Ovary (tissue), 9 donors: ENCODE results near the gene SLC6A6. TPM values are rescaled to one million over a fixed set of nuclear protein-coding genes. Genes with fewer than 3 reads are reported as not detected.

Source experiments
- DNase-seq, 5 donors: peaks; one replicate each; pipeline ENCODE4 v3.0.0-alpha.2; 2019 to 2020
- H3K27ac ChIP-seq, 2 donors: fragments of 200-600 bp; one replicate each; pipeline versions ENCODE4 v1.5.1 to v1.8.0; 2019 to 2022
- H3K27me3 ChIP-seq: fragments of 200-600 bp; one replicate; pipeline ENCODE4 v1.8.0; 2022
- H3K36me3 ChIP-seq: fragments of 200-600 bp; sonication (generic); one replicate; pipeline ENCODE4 v1.5.1; 2019
- H3K4me1 ChIP-seq: one replicate; pipeline ENCODE4 v1.8.1; 2013; ENCODE audit warnings: mild to moderate bottlenecking, moderate library complexity; ENCODE audit not compliant: insufficient read depth
- H3K4me3 ChIP-seq: fragments of 200-600 bp; sonication (generic); one replicate; pipeline ENCODE4 v1.5.1; 2017
- H3K9me3 ChIP-seq, 2 donors: fragments of 200-600 bp in 1 of 2; sonication (generic) in 1 of 2; one replicate each; pipeline versions ENCODE4 v1.5.1 to v1.8.1; 2013 to 2019; ENCODE audit warnings: mild to moderate bottlenecking in 1 of 2, moderate library complexity in 1 of 2
- CTCF ChIP-seq, 3 donors: fragments of 450-650 bp in 2 of 3; fragments of 200-600 bp in 1 of 3; IDR thresholded peaks; one replicate each; pipeline versions ENCODE4 v1.5.1 to v1.8.0; 2016 to 2022; ENCODE audit warnings: antibody characterized with exemption in 3 of 3, mild to moderate bottlenecking in 1 of 3
- EP300 ChIP-seq: sonication (generic); formaldehyde crosslinking; IDR thresholded peaks from one replicate; pipeline ENCODE4 v1.6.1; 2017; ENCODE audit warnings: antibody characterized with exemption
- POLR2A ChIP-seq: fragments of 450-650 bp; IDR thresholded peaks from one replicate; pipeline ENCODE4 v1.6.1; 2017; ENCODE audit warnings: antibody characterized with exemption, mild to moderate bottlenecking, moderate library complexity
- WGBS, 3 donors: extraction: QIAGEN DNeasy Blood & Tissue Kit in 1 of 3; methylation state at CpG; one replicate each; pipeline versions ENCODE4 v1.1.5 to v1.1.7; 2013 to 2017; 5-methylcytosine and 5-hydroxymethylcytosine counted together
- intact Hi-C, 4 donors: fragments of 100-400 bp; cut with DNase I; formaldehyde crosslinking; loops; one replicate each; pipeline versions ENCODE4 v1.11.0 to v1.15.1; 2022 to 2023
- polyA plus RNA-seq, 2 donors: library from polyadenylated mRNA; stranded (reverse); fragments of 200-250 nt in 1 of 2; fragments of 350-450 nt in 1 of 2; fragmentation: Illumina TruSeq in 1 of 2; extraction: RNeasy Lipid Tissue Mini Kit (QIAGEN cat#74804) in 1 of 2; gene quantifications; one replicate each; pipeline ENCODE4 v1.2.3, GENCODE V29; 2013 to 2014
- total RNA-seq, 7 donors: library from RNA; depleted of rRNA in 2 of 7; stranded (reverse); fragments of >200 nt in 2 of 7; fragmentation: NEBNext Ultra II Directional in 3 of 7; extraction: Animal tissue kit (Norgen Biotek cat#: 25700) in 3 of 7; gene quantifications; one replicate each; pipeline versions ENCODE4 v1.1.0 to v1.2.4, GENCODE V29; 2016 to 2023
- donor health status: DM: no; HTN: no; CAD: no; lungs with moderate emphysema.
- donor health status: DM: no; HTN: no; CAD: no.
- donor health status: Bipolar disorder and iron deficiency.
- donor health status: DM: yes; HTN: yes; CAD: no.
- donor health status: DM: no; HTN: no; CAD: no.
- donor health status: DM: yes; HTN: yes; CAD: no.

The SLC6A6 gene
- total and polyA plus RNA-seq, 9 donors: 32.5 to 141 (median 80.5) TPM

- no peaks in the 10 kb centered on the region for H3K27me3 ChIP-seq
- peak in 3 of 5 donors; percentile 6 to 29 (median 17) for DNase-seq
- no peaks in the 10 kb centered on the region for H3K4me1 ChIP-seq
- H3K27ac ChIP-seq: no peak overlapping the region
- no peaks in the 10 kb centered on the region for H3K36me3 ChIP-seq
- TF ChIP-seq EP300: no peak
- no peak for TF ChIP-seq POLR2A
- no peak for TF ChIP-seq CTCF (IDR thresholded peaks at IDR 0.05)
- H3K4me3 ChIP-seq: no peak overlapping the region
- 80 to 90% (median 81%) methylated on average over 13 to 16 of the region's 16 CpGs for WGBS, 3 donors
- intact Hi-C loops: loop anchor here in 1 of 4 donors (10.0 kb wide), 1 partner anchor 409 kb away; no protein-coding TSS in a partner anchor
- no peaks in the 10 kb centered on the region for H3K9me3 ChIP-seq
Observed at GRCh38 chr3:14505803-14506500, 103.5 kb downstream of the SLC6A6 start.

GRCh38 chr3:14506626-14507304, 104.4 kb downstream of the SLC6A6 start:
- Histone ChIP-seq H3K27me3 (no peaks in the 10 kb centered on the region), H3K9me3 (no peaks in the 10 kb centered on the region), H3K4me3 (no peak overlapping the region), H3K4me1 (no peaks in the 10 kb centered on the region), H3K27ac (no peak overlapping the region), H3K36me3 (no peaks in the 10 kb centered on the region)
- intact Hi-C loops: loop anchor here in 1 of 4 donors (10.0 kb wide), 1 partner anchor 408 kb away; no protein-coding TSS in a partner anchor
- 84 to 90% (median 88%) methylated on average over 13 to 15 of the region's 15 CpGs for WGBS, 3 donors
- peak in 3 of 5 donors; percentile 5 to 31 (median 9) for DNase-seq
- TF ChIP-seq EP300 (no peak), CTCF (IDR thresholded peaks at IDR 0.05) (no peak), POLR2A (no peak)

GRCh38 chr3:14507305-14507741, 104.9 kb downstream of the SLC6A6 start:
- Histone ChIP-seq H3K4me1 (no peaks in the 10 kb centered on the region), H3K36me3 (no peaks in the 10 kb centered on the region), H3K27me3 (no peaks in the 10 kb centered on the region), H3K4me3 (no peak overlapping the region), H3K9me3 (no peaks in the 10 kb centered on the region), H3K27ac (no peak overlapping the region)
- 68 to 79% (median 70%) methylated on average over 13 of the region's 13 CpGs for WGBS, 3 donors
- DNase-seq: peak in 2 of 5 donors; percentile 8 to 28
- intact Hi-C loops: loop anchor here in 1 of 4 donors (10.0 kb wide), 1 partner anchor 407 kb away; no protein-coding TSS in a partner anchor
- TF ChIP-seq EP300: no peak
- TF ChIP-seq POLR2A: no peak
- no peak for TF ChIP-seq CTCF (IDR thresholded peaks at IDR 0.05)

GRCh38 chr3:14507757-14508504, 105.5 kb downstream of the SLC6A6 start:
- no peaks in the 10 kb centered on the region for H3K4me1 ChIP-seq
- no peak for TF ChIP-seq CTCF (IDR thresholded peaks at IDR 0.05)
- TF ChIP-seq POLR2A: no peak
- TF ChIP-seq EP300: no peak
- DNase-seq: peak in 2 of 5 donors; percentile 14 to 17
- H3K27me3 ChIP-seq: no peaks in the 10 kb centered on the region
- H3K27ac ChIP-seq: no peak overlapping the region
- WGBS, 3 donors: 84 to 88% (median 86%) methylated on average over 6 of the region's 6 CpGs
- no peaks in the 10 kb centered on the region for H3K9me3 ChIP-seq
- no peaks in the 10 kb centered on the region for H3K36me3 ChIP-seq
- no peak overlapping the region for H3K4me3 ChIP-seq
- intact Hi-C loops: loop anchor here in 2 of 4 donors (2.0 to 10.0 kb wide), 3 partner anchors 41 to 413 kb away; no protein-coding TSS in a partner anchor
